HG03571 (cell line): Measurements from ENCODE around the gene ELMO3.

Source experiments
- ATAC-seq: cut with Tn5 transposase; IDR thresholded peaks from one replicate; pipeline ENCODE4 v1.9.1; 2021; ENCODE audit not compliant: unreplicated experiment

ELMO3 gene

DNA sequence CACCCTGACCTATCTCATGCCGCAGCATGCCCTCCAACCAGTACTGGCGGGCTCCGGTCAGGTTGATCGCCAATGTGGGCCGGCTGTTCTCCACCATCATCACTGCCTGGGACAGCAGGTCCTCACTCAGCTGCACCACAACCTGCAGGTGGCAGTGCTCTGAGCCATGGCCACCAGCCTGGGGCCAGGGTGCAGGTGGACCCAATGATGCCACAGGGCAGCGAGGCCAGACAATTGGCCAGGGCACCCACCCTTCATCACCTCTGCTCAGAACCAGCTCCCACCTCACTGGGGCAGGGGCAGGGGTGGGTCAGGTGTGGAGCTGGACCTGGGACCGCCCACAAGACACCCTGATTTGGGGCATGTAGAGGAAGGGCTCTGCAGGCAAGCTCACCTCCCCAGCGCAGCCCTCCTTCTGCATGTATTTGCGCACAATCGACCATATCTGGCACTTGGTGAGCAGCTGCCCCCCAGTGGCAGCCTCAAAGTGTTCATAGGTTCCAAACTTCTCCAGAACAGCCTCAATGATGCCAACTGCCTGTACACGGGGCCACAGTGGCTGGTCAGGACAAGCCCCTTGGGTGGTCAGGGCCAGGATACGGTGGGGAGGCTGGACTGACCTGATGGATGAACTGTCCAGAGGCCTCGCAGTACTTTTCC, 19.4 kb upstream of the ELMO3 start:
- no peak for ATAC-seq

DNA sequence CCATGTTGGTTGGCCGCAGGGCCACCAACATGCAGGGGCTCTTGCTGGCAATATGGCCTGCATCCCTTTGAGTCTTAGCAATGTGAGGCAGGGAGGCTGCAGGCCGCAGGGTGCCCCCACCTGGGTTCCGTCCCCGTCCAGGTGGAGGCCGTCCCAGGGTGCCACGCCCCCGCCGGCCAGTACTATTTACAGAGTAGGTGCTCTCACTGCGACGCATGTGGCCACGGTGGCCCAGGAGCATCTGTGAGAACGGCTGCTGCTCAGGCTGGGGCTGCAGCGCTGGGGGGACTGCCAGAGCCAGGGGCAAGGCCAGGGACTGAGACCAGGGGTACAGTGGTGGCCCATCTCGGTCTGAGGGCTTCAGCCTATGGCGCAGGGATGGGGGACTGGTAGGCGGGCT, 18.8 kb upstream of the ELMO3 start:
- no peak for ATAC-seq

DNA sequence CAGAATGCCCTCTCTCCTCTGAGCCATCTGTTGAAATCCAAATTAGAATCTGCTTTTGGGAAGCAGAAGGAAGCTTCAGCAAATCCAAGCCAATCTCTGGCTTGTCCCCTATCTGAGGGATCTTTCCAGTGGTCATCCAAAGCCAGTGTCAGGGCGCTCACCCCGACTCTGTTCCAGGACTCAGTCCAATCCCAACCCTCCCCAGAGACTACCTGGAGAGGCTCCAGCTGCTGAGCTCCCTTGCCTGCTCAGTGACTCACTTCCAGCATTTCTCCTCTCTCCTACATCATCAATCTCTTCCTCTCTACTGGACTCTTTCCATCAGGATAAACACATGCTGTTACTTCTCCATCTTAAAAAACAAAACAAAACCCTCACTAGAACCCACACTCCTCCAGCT, 17.6 kb upstream of the ELMO3 start:
- ATAC-seq: no peak

DNA sequence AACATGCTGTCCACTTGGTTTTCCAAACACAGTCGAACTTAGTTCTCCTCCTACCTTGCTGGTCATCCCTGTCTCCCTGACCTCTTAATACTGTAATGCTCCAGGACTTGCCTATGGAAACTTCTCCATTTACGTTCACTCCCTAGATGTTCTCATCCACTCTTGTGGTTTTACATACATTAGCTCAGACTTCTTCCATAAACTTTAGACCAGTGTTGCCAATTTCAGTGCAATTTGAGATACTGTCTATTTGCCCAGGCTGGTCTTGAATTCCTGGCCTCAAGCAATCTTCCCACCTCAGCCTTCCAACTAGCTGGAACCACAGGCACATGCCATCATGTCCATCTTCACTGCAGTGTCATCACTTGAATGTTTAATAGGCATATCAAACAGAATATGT, 16.6 kb upstream of the ELMO3 start:
- ATAC-seq: no peak

DNA sequence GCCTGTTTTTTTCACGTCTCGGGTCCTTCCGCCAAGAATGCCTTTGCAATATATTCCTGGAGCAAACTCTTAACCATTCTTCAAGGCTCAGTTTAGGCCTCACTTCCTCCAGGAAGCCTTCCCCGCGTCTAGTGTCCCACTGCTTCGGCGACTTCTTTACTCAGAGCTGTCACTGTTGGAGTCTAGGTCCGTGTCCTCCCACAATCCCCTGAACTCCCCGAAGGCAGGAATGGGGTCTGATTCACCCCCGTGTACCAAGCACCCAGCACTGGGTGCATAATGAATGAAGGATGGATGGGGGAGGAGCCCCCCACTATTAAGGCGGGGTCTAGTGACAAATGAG, 15.7 kb upstream of the ELMO3 start:
- no peak for ATAC-seq

DNA sequence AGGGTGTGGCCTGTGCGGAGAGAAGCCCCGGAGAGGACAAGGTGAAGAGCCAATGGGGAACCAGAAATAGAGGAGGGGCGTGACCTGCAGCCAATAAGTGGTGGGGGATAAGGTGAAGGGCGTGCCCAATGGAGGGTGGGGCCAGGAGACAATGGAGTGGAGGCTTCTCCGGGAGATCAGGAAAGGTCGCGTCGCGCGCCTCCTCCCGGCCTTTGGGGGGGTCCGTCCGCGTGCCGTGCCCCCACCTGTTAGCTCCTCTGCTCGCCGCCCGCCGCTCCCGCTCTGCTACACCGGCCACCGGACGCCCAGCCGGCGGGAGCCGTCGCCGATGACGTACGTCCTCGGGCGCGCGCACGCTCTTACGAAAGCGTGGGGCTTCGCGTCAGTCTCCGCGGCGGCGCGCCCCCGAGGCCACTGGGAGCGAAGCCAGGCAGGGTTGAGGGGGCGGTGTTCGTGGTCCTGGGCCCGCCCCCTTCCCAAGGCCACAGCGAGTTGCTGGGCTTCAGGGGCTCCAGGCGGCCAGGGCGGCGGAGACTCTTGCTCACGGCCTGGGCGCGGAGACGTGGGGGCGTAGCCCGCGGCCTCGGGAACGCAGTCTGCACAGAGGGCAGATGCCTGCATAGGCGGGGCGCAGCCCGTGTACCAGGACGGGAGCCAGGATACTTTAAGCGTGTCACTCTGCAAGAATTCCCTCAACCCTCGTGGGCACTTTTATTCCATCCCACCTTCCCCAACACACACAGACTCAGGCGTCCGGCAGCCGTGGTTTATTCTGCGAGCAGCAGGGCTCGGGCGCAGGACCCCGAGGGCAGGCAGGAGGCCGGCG, 15.1 kb upstream of the ELMO3 start, which contains the start of gene MATCAP1:
MATCAP1 (minus strand) TSS at position 337 of the 826 bp plus-strand sequence. CDS start 3,353 bp downstream, outside the sequence.
- ATAC-seq: peak; percentile 85

DNA sequence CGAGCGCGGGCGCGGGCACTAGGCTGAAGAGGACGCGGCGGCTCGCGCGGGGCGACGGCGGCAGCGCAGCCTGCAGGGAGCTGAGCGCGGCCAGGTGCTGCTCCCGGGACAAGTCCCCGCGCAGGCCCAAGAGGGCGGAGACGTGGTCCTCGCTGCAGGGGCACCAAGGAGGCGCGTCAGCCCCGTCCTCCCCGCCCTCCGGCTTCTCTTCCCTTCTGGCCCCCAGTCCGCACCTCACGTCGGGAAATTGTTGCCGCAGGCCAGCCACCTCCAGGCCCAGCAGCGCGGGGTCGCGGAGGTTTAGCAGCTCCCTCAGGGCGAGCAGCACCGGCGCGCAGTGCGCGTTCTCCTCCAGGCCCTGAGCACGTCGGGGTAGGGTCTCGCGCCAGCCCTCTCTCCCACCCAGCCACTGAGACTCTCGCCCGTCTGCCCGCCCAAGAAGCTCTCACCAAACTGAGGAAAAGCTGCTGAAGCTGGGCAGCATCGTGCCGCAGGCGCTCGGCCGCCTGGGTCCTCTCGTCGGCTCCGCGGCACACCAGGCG, 14.4 kb upstream of the ELMO3 start:
- no peak for ATAC-seq

DNA sequence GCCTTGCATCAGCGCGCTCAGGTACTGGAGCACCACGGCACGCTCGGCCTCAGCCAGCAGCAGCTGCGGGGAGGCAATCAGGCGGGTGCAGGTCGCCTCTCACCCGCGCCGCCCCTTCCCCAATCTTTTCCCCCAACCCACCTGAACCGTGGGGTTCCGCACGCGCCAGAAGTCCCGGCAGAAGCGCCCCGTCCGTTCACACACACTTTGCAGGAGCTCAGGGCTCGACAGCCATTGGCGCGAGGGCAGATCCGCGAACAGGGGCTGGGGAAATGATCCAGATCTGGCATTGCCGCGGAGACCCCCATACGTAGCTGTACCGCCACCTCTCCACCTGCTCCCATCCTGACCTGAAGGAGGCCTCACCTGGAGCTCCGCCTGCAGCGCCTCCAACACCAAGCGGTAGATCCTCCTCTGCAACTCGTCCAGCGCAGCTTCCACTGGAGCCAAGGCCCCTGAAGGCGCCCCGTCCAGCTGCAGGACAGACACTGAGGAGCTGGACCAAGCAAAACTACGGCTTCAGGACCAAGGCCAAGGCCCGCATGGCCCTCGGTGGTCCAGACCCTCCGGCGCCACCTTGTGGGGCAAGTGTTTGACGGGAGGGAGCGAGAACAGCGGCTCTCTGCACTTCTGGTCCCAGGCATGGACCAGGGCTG, 13.8 kb upstream of the ELMO3 start:
- no peak for ATAC-seq

DNA sequence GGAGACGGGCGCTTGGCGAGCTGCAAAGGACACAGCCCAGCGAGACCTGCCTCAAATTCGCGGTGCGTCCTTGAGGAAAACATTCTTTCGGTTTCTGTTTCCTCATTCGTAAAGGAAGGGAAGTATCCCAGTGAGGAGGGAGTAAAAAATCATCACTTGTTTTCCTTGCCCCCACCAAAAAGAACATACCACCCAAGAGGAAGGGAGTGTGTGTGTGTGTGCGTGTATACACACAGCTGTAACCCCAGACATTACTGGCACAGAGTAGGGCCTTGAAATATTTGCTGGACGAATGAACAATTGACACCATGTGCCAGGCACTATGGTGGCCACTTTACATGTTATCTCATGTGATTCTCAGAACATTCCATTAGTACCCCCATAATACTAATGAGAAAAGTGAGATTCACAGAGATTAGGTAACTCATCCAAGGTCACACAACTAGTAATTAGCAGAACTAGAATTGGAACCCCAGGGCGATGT, 13.2 kb upstream of the ELMO3 start:
- ATAC-seq: no peak

DNA sequence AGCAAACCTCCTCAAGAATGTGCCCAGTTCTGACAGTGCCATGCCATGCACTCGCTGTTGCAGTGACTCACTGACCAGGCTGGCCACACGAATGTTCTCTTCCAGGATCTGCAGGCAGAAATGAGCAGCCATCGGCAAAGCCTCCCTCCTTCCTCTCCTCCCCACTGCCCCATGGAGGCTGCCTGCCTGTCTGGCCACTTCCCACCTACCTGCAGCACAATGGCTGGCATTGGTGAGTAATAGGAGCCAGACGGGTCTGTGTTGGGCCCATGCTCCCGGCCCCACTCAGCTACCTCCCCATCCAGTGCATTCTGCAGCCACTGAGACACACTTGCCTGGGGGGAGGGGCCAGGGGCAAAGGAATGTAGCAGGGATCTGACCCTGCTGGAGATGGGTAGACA, 12.4 kb upstream of the ELMO3 start:
- ATAC-seq: no peak

DNA sequence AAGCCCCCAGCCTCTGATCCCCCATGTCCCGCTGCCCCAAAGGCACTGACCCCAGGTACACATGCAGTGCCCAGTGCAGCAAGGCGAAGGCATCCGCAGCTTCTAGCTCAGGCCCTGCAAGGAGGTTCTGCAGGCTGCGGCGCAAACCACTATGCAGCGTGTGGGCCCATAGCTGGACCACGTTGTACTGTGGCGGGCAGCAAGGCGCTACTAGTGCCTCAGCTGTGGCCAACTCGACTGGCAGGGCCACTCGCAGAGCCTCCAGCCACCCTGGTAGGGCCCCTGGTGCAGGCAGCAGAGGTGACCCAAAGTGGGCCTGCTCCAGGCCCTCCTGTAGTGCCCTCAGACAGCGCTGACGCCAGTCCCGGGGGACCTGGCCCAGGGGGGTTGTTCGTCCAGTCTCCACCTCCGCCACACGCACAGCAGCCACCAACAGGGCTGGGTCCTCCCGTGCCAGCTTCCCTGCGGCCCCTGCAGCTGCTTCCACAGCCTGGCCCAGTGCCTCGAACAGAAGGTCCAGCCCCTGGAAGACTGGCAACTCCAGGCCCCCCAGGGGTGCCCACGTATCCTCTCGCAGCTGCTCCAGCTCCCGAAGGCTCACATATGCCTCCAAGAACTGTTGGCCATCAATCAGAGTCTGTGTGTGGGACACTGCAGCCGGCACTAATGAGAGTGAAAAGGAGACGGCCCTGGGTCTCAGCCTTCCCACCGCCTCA, 11.6 kb upstream of the ELMO3 start:
- ATAC-seq: no peak

DNA sequence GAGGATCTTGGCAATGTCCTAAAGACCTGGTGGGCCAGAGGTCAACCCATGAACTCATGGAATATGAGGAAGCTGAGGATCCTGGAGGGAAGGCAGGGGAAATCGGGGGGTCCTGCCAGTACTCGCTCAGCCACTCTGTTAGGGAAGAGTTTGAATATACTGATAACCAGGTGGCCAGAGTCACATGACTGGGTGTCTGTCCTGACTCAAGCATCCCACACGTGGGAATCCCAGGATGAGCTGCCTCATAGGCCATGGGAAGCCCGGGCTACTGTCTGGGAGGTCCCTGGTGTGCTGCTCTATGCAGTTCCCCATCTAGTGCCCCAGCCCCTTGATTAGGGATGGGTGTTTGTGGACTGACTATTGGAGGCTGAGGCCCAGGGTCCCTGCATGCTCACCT, 10.6 kb upstream of the ELMO3 start:
- ATAC-seq: no peak

DNA sequence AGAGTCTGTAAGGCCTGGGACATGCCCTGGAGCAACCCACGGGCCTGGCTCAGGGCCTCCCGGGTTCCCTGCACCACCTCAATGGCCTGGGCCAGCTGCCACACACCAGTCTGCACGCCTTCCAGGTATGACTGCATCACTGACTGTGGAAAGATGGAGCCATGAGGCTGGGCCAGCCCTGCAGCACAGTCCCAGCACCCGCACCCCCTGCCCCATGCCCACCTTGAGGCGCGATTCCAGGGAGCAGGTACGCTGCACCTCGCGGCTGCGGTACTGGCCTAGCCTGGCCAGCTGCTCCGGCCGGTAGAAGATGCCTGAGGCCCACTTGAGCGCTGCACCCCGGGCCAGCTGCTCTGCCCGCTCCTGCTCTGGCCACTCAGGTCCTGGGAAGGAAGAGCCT, 10.1 kb upstream of the ELMO3 start:
- no peak for ATAC-seq

DNA sequence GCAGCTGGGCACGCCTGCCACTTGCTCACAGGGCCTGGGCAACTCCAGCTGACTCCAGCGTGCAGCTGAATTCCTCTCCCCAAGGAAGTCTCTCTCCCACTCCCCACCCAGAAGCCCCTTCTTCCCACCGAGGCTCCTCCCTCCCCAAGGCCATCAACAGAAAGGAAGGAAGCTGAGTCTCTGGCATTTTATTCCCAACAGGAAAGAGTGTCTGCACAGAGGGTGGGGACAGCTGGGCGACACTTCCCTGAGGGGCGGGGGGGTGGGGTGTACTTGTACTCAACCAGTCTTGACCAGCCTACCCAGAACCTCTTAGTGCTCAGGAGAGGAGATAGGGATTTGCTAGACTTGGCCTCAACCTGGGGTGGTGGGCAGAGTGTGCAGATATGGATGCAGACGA, 8.9 kb upstream of the ELMO3 start, which contains the start of gene EXOC3L1:
EXOC3L1 (minus strand) TSS at position 96 of the 400 bp plus-strand sequence. CDS start 460 bp downstream, outside the sequence.
- ATAC-seq: no peak

DNA sequence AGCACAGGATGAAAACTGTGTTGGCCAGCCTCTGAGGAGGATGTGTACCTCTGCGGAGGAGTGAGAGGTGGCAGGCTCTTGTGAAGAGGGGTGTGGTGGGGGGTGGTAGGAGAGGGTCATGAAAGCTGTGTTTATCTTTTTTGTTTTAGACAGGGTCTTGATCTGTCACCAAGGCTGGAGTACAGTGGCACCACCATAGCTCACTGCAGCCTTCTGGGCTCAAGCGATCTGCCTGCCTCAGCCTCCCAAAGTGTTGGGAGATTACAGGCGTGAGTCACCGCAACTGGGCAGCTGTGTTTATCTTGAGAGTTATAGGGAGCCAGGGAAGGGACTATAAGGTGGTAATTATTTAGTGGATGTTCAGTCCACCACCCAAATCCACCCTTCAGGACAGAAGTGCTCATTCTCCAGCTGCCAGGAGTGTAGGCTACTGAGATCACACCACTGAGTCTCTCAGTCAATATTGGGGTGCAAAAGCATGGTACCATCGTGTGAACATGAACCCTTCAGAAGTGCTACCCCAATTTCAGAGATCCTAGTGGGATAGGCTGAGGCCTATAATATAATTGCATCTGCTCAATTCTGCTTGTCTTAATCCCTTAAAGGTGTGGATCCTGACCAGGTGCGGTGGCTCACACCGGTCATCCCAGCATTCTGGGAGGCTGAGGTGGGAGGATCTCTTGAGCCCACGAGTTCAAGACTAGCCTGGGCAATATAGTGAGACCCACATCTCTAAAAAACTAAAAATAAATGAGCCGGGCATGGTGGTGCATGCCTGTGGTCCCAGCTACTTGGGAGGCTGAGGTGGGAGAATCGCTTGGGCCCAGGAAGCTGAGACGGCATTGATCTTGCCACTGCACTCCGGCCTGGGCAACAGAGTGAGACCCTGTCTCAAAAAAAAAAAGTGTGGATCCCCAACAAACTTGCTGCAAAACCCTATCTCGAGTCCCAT, 8.2 kb upstream of the ELMO3 start:
- ATAC-seq: no peak

DNA sequence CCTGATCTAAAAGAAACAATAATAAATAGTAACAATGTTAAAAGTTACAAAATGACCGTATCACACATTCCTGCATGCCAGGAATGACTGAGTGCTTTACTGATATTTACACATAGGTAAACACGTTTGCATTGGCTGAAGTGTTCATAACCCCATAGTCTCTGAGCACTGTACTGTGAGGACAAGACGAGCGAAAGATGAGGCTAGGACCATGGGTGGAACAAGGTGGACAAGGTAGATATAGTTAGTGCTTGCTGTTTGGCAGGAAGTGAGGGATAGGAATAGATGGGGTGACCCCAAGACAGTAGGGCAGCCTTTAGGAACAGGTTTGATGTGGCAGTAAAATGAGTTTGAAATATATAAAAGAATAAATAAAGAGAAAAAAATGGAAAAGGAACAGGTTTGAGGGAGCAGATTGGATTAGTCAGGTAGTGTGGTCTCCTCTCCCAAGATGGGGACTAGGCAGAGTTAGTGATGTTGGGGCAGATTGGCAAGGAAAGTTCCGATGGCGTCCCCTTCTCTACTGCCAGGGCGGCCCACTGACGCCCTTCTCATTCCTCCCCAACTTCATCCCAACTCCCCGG, 7.4 kb upstream of the ELMO3 start:
- ATAC-seq: no peak

DNA sequence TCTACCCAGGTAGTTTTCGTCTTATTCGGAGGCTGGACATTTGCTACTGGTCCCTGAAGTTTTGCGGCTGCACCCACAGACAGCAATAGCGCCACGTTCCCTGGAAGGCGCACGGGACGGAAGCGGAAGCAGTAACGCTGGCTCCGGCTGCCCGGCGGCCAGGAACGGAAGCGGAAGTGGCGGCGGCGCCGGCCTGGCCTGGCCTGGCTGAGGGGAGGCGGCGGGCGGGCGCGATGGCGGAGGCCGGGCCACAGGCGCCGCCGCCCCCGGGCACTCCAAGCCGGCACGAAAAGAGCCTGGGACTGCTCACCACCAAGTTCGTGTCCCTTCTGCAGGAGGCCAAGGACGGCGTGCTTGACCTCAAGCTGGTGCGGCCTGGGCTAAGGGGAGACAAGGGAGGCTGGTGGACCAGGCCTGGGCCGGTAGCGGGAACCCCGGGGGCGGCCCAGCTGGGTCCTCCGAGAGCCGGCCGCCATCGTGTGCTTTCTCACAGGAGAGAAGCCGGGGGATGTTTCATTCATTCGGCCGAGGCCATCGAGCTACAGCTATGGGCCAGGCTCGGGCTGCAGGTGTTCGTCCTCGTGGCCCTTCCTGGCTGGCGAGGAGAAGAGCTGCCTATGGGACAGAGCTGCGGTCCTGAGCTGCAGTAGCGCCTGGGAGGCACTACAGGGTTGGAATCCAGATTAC, 6.8 kb upstream of the ELMO3 start, which contains the start of gene E2F4:
E2F4 (plus strand) TSS at position 161 of the 687 bp plus-strand sequence; CDS start at position 234, 73 bp downstream.
- peak; percentile 68 for ATAC-seq

DNA sequence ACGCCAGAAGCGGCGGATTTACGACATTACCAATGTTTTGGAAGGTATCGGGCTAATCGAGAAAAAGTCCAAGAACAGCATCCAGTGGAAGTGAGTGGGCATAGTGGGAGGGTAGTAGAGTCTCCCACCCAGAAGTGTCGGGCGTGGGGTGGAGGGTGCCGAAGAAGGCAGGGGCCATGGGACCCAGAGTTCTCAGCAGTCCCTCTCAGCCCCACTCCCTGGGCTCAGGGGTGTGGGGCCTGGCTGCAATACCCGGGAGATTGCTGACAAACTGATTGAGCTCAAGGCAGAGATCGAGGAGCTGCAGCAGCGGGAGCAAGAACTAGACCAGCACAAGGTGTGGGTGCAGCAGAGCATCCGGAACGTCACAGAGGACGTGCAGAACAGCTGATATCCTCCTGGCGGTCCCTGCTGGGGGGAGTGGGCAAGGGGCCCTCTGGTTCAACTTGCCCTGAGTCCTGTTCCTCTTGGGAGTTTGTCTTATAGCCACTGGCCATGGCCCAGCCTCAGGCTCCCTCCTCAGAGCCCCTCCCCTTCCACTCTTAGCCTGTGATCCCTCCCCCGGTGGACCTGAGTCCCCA, 6.1 kb upstream of the ELMO3 start:
- ATAC-seq: no peak
